HTERT RPE-1 (cell line): Measurements from ENCODE around the gene DLG2.
"Not testable (repeated sequence)": the region's sequence is repeated elsewhere in the genome, so short reads cannot be mapped to it uniquely, and the experiment has no call there.

ENCODE experiments used
- in situ Hi-C: fragments of 300-500 bp; cut with MboI; formaldehyde crosslinking; loops from 4 replicates; pipeline ENCODE4 v1.14.3; 2020; ENCODE audit warnings: low sequenced_read_pairs

Gene DLG2

GRCh38 chr11:85044911-85045310, 582.2 kb downstream of the DLG2 start:
- in situ Hi-C loops: no loop called here

GRCh38 chr11:85042361-85042760, 584.8 kb downstream of the DLG2 start:
- in situ Hi-C loops: no loop called here

GRCh38 chr11:85040166-85040565, 587.0 kb downstream of the DLG2 start:
- in situ Hi-C loops: no loop called here

DNA sequence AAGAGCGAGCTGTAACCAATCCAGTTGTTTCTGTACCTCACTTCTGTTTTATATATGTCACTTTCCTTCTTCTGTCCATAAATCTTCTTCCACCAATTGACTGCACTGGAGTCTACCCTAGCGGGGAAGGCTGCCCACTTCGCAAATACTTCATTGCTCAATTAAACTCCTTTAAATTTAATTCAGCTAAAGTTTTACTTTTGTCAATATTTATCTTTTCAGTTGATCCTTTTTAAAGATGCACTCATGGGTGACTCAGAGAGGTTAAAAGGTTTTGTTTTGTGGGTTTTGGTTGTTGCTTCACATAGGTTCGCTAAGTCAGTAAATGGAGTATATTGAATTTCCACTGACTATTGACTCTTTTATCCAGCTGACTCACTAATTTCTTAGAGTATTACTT, 597.2 kb downstream of the DLG2 start:
- in situ Hi-C loops: no loop called here

GRCh38 chr11:85028329-85029101, 598.6 kb downstream of the DLG2 start:
- in situ Hi-C loops: no loop called here

- in situ Hi-C loops: no loop called here
These were observed 599.8 kb downstream of the DLG2 start for GRCh38 chr11:85027346-85027745.

DNA sequence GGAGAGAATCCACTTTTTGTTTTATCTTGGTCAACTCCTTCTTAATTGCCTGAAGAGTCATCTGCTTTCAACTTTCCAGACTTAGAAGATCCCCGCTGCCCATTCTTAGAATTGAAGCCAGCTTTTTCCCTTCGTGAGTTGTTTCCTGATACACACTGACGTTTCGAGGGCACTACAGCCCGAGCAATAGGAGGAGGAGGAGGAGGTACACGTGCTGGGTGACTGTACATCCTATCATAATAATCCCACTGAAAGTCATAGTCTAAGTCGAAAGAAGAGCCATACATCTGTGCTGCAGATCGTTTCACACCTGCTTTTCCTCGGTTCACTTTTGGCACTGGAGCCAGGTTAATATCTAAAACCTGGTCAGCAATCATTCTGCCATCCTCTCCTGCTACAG, 606.1 kb downstream of the DLG2 start:
- in situ Hi-C loops: no loop called here

- in situ Hi-C loops: no loop called here
These were observed 633.8 kb downstream of the DLG2 start for GRCh38 chr11:84993386-84993785.

DNA sequence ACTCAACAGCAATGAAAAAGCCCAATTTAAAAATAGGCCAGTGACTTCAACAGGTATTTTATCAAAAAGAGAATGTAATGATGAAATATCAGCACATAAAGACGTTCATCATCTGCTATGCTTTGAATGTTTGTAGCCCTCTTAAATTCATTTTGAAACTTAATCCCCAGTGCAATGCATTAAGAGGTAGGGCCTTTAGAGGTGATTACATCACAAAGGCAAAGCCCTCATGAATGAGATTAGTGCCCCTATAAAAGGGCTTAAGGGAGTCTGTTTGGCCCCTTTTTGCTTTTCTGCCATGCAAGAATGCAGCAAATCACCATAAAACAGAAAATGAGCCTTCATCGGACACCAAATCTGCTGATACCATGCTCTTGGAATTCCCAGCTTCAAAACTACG, 637.0 kb downstream of the DLG2 start:
- in situ Hi-C loops: no loop called here

DNA sequence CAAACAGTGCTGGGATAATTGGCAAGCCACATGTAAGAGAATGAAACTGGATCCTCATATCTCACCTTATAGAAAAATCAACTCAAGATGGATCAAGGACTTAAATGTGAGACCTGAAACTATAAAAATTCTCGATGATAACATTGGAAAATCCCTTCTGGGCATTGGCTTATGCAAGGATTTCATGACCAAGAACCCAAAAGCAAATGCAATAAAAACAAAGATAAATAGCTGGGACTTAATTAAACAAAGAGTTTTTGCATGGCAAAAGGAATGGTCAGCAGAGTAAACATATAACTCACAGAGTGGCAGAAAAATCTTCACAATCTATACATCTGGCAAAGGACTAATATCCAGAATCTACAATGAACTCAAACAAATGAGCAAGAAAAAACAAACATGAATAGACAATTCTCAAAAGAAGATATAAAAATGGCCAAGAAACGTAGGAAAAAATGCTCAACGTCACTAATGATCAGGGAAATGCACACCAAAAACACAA, 639.4 kb downstream of the DLG2 start:
- in situ Hi-C loops: not testable (repeated sequence)

- in situ Hi-C loops: no loop called here
These were observed 645.8 kb downstream of the DLG2 start for GRCh38 chr11:84981301-84981700.

GRCh38 chr11:84969103-84969502, 658.0 kb downstream of the DLG2 start:
- in situ Hi-C loops: no loop called here

DNA sequence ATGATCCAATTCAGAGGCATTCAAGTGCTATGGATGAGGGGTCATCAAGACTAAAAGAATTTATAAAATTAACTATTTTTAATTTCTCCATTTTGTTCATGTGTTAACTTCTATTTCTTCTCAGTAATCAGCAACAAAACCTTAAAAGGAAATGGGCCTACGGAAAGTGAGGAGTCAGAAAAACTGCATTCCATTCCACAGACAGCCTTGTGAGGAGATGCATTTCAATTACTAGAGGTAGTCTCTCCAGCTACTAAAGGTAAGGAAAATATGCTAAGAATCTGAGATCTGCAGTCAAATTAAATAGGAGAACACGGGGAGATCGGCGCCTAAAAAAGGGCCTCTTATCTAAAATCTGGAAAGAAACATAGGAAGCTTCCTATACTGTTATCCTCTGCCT, 661.7 kb downstream of the DLG2 start:
- in situ Hi-C loops: no loop called here

DNA sequence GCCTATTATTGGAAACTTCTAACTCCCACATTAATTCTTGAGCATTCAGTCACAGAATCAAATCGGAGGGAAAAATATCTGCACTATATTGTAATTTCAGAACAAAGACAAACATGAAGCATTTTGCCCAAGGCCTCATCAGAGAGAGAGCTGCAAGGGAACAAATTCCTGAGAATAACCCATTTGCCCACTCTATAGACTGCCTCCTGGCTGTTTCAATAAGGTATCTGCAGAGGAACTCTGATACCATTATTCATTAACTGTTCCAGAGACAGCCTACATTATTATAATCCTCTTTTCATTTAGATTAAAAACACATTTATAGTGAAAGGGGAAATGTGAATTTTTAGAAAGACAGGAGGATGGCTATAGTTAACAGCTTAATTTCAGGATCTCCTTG, 663.9 kb downstream of the DLG2 start:
- in situ Hi-C loops: no loop called here

DNA sequence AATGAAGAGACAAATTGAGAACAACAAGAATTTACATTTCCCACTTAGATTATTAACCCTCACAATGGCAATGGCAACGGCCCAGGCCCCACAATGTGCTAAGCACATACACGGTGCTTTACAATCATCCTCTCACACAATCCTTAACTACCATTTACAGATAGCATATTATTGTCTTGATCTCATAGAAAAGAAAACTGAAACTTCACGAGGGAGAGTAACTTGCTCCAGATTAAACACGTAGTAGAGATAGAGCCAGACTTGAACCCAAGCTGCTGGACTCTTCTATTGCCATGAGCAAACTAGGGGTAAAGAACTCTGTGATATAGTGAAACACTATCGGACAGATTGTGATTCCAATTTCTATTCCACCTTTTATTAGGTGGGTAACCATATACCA, 665.1 kb downstream of the DLG2 start:
- in situ Hi-C loops: no loop called here

GRCh38 chr11:84958295-84958694, 668.8 kb downstream of the DLG2 start:
- in situ Hi-C loops: no loop called here

DNA sequence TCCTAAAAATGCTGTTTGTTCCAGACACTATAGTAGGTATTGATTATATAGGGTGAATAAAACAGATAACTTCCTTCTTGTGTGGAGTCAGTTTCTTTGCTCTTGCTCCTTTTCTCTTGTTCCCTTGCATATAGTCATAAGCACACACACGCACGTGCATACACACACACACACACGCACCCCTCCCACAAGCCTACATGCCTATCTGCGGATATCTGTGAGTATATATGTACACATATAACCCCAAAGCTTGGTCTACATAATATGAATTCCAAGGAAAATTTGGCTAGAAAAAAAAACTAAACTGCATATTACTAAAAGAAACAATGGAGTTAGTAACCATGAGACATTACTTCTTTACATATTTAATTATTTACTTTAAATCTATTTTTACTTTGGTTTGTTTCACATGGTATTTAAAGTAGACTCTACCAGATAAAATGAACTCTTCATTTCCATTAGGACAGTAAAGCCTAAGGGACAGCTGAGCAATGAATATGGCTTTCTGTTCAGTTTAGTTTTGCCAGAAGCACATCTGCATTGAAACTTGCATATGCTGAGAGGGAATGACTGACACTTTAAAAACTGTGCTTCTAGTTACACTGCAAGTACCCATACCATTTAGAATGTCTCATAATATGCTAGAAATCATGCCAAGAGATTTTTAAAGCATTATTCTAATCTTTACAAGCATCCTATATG, 676.4 kb downstream of the DLG2 start:
- in situ Hi-C loops: no loop called here

GRCh38 chr11:84947970-84948580, 679.1 kb downstream of the DLG2 start:
- in situ Hi-C loops: no loop called here

GRCh38 chr11:84947070-84947469, 680.1 kb downstream of the DLG2 start:
- in situ Hi-C loops: no loop called here

GRCh38 chr11:84930863-84931262, 696.3 kb downstream of the DLG2 start:
- in situ Hi-C loops: no loop called here

DNA sequence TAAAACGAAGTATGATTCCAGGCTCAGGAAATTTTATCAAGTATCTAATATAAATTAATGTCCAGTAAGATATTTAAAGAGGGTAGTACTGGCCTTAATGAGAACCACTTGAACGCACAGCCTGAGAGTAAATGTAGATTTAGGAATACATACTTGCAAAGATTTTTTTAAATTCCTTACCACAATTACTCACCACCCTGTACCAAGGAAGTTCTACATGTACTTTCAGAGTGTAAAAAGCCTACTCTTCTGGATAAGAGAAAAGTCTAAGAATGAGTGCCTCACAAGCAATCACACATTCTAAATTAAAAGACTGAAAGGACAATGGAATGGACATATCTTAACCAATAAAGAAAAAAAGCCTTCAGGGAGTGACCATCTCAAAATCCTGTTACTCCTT, 697.4 kb downstream of the DLG2 start:
- in situ Hi-C loops: no loop called here

- in situ Hi-C loops: no loop called here
These were observed 702.9 kb downstream of the DLG2 start for GRCh38 chr11:84924154-84924692.
